B cell (primary cell): ENCODE results near the gene CRB1. TPM values are rescaled to one million over a fixed set of nuclear protein-coding genes. Genes with fewer than 3 reads are reported as not detected.

Experiments
- ATAC-seq: fragments of 200-7000 bp; cut with Tn5 transposase; one replicate; pipeline ENCODE4 v1.10.0; 2021; ENCODE audit warnings: low read depth, mild to moderate bottlenecking, moderate number of reproducible peaks, moderate library complexity
- CTCF ChIA-PET: fragments of 350-600 bp; sonication (Branson Sonifier 250); formaldehyde crosslinking; loops from one replicate; lab custom pipeline; 2021; ENCODE audit warnings: antibody characterized with exemption, inconsistent platforms; lab: Charles Lee
- POLR2A ChIA-PET: fragments of 350-600 bp; sonication (Branson Sonifier 250); formaldehyde crosslinking; loops from one replicate; lab custom pipeline; 2021; ENCODE audit warnings: antibody characterized with exemption; lab: Charles Lee
- DNase-seq: peaks from one replicate; pipeline ENCODE4 v3.0.0; 2013
- H2AFZ ChIP-seq: 2 replicates; pipeline ENCODE4 v1.6.1; 2012; ENCODE audit warnings: mild to moderate bottlenecking, low read depth, low read length; ENCODE audit not compliant: insufficient read depth, poor library complexity, severe bottlenecking
- H3K27ac ChIP-seq, 2 donors: 1 replicate in 1 of 2; 2 replicates in 1 of 2; pipeline ENCODE4 v1.5.1; 2012 to 2013; ENCODE audit warnings: low read length in 2 of 2, mild to moderate bottlenecking in 2 of 2, moderate library complexity in 1 of 2
- H3K27me3 ChIP-seq, 4 experiments: fragments of 200-600 bp in 1 of 4; sonication (generic) in 1 of 4; replicated peaks in 1 of 4; 1 replicate in 2 of 4; 2 replicates in 2 of 4; pipeline versions ENCODE4 v1.6.1 to v1.7.0; 2013 to 2016; ENCODE audit warnings: low read length in 3 of 4, mild to moderate bottlenecking in 2 of 4, mixed read lengths in 1 of 4, moderate library complexity in 1 of 4; ENCODE audit not compliant: insufficient read depth in 4 of 4, control insufficient read depth in 3 of 4; ENCODE audit errors: control extremely low read depth in 1 of 4
- H3K36me3 ChIP-seq, 2 experiments: replicated peaks in 1 of 2; 1 replicate in 1 of 2; 2 replicates in 1 of 2; pipeline versions ENCODE4 v1.6.1 to v1.7.1; 2013; ENCODE audit warnings: low read length in 1 of 2; ENCODE audit not compliant: insufficient read depth in 2 of 2, control insufficient read depth in 1 of 2; ENCODE audit errors: control extremely low read depth in 1 of 2, extremely low read depth in 1 of 2
- H3K4me1 ChIP-seq, 2 donors: fragments of 200-600 bp in 1 of 2; sonication (generic) in 1 of 2; 1 replicate in 1 of 2; 2 replicates in 1 of 2; pipeline versions ENCODE4 v1.5.1 to v1.6.1; 2013 to 2017; ENCODE audit warnings: low read length in 2 of 2; ENCODE audit not compliant: control insufficient read depth in 2 of 2, insufficient read depth in 2 of 2
- H3K4me2 ChIP-seq: replicated peaks from 2 replicates; pipeline ENCODE3; 2012; ENCODE audit warnings: mild to moderate bottlenecking, low read depth, low read length; ENCODE audit not compliant: poor library complexity, severe bottlenecking
- H3K4me3 ChIP-seq, 5 experiments: fragments of 200-600 bp in 1 of 5; sonication (generic) in 1 of 5; 1 replicate in 3 of 5; 2 replicates in 2 of 5; pipeline versions ENCODE4 v1.5.1 to v1.7.0; 2011 to 2016; ENCODE audit warnings: low read length in 4 of 5, mild to moderate bottlenecking in 4 of 5, low read depth in 2 of 5, control low read depth in 1 of 5, moderate library complexity in 1 of 5; ENCODE audit not compliant: insufficient read depth in 1 of 5; ENCODE audit errors: control extremely low read depth in 1 of 5, extremely low read depth in 1 of 5
- H3K79me2 ChIP-seq: fragments of 200-600 bp; sonication (generic); one replicate; pipeline ENCODE4 v1.6.0; 2016; ENCODE audit warnings: low read length; ENCODE audit not compliant: control insufficient read depth, insufficient read depth
- H3K9ac ChIP-seq: fragments of 200-600 bp; sonication (generic); 2 replicates; pipeline ENCODE4 v1.6.1; 2017; ENCODE audit warnings: mild to moderate bottlenecking, low read length, moderate library complexity
- H3K9me3 ChIP-seq, 3 donors: one replicate each; pipeline versions ENCODE4 v1.6.1 to v1.7.1; 2013; ENCODE audit warnings: low read length in 2 of 3; ENCODE audit not compliant: control insufficient read depth in 2 of 3, insufficient read depth in 1 of 3; ENCODE audit errors: control extremely low read depth in 1 of 3
- H4K20me1 ChIP-seq: 2 replicates; pipeline ENCODE4 v1.6.0; 2012; ENCODE audit warnings: mild to moderate bottlenecking, low read length; ENCODE audit not compliant: insufficient read depth, control insufficient read depth, poor library complexity, severe bottlenecking
- H3K27ac Mint-ChIP-seq: one replicate; pipeline ENCODE4 v1.8.0; 2021; ENCODE audit warnings: mixed read lengths
- H3K27me3 Mint-ChIP-seq: one replicate; pipeline ENCODE4 v1.8.0; 2021; ENCODE audit warnings: mixed read lengths
- H3K4me1 Mint-ChIP-seq: one replicate; pipeline ENCODE4 v1.8.0; 2021; ENCODE audit warnings: mixed read lengths
- H3K4me3 Mint-ChIP-seq: one replicate; pipeline ENCODE4 v1.8.0; 2021; ENCODE audit warnings: mixed read lengths
- H3K9me3 Mint-ChIP-seq: one replicate; pipeline ENCODE4 v1.8.0; 2022; ENCODE audit warnings: mixed read lengths; ENCODE audit not compliant: insufficient read depth
- EZH2 ChIP-seq: IDR thresholded peaks from 2 replicates; pipeline ENCODE4 v1.6.1; 2012; ENCODE audit warnings: borderline replicate concordance, low read depth, mild to moderate bottlenecking, moderate library complexity, low read length; ENCODE audit not compliant: insufficient read depth, poor library complexity, severe bottlenecking
- WGBS: methylation state at CpG from one replicate; pipeline ENCODE4 v1.1.5; 2013; ENCODE audit warnings: missing lambda C conversion rate; ENCODE audit not compliant: insufficient coverage; 5-methylcytosine and 5-hydroxymethylcytosine counted together
- intact Hi-C: fragments of 100-400 bp; cut with micrococcal nuclease; formaldehyde crosslinking; loops from one replicate; pipeline ENCODE4 v1.10.0; 2022
- polyA plus RNA-seq: library from polyadenylated mRNA; depleted of rRNA; stranded (reverse); fragments of >200 nt; gene quantifications from 2 replicates; pipeline ENCODE4 v1.2.3, GENCODE V29; 2012
- total RNA-seq, 2 donors: library from RNA; stranded (reverse); fragments of 120-200 nt in 1 of 2; gene quantifications; 1 replicate in 1 of 2; 2 replicates in 1 of 2; pipeline versions ENCODE4 v1.2.3 to v1.2.4, GENCODE V29; 2013 to 2022
- TF ChIP-seq, protein P1 (sequence below): fragments of 200-600 bp; IDR thresholded peaks from one replicate; pipeline ENCODE4 v1.8.0; 2022; ENCODE audit warnings: antibody characterized with exemption, mild to moderate bottlenecking

Gene CRB1
- total and polyA plus RNA-seq, 2 donors (not counting 1 experiment from before 2014, with no cell fraction given): 0.15 TPM; not detected in 1

- Histone ChIP-seq H3K9ac (no peak overlapping the region), H3K4me3 (no peak overlapping the region), H3K36me3 (no peaks in the 10 kb centered on the region), H3K4me2 (no peak overlapping the region), H3K27me3 (no peaks in the 10 kb centered on the region), H3K4me1 (no peaks in the 10 kb centered on the region), H3K9me3 (no peaks in the 10 kb centered on the region), H4K20me1 (no peaks in the 10 kb centered on the region), H3K79me2 (no peaks in the 10 kb centered on the region), H3K27ac (no peak overlapping the region), H2AFZ (no peak overlapping the region)
- H3K4me3 Mint-ChIP-seq: no peak overlapping the region
- no peak for TF ChIP-seq EZH2
- TF ChIP-seq, protein P1, sequence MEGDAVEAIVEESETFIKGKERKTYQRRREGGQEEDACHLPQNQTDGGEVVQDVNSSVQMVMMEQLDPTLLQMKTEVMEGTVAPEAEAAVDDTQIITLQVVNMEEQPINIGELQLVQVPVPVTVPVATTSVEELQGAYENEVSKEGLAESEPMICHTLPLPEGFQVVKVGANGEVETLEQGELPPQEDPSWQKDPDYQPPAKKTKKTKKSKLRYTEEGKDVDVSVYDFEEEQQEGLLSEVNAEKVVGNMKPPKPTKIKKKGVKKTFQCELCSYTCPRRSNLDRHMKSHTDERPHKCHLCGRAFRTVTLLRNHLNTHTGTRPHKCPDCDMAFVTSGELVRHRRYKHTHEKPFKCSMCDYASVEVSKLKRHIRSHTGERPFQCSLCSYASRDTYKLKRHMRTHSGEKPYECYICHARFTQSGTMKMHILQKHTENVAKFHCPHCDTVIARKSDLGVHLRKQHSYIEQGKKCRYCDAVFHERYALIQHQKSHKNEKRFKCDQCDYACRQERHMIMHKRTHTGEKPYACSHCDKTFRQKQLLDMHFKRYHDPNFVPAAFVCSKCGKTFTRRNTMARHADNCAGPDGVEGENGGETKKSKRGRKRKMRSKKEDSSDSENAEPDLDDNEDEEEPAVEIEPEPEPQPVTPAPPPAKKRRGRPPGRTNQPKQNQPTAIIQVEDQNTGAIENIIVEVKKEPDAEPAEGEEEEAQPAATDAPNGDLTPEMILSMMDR: no peak
- H3K27me3 Mint-ChIP-seq: no peaks in the 10 kb centered on the region
- no CpG with 5 or more reads among the region's 2 CpGs for WGBS
- DNase-seq: no peak
- no peak for ATAC-seq
- no peaks in the 10 kb centered on the region for H3K4me1 Mint-ChIP-seq
- POLR2A ChIA-PET: no interaction called here
- CTCF ChIA-PET: interaction anchor here (0.8 kb wide), 1 partner anchor 106 kb away, joined by 3 read pairs; no protein-coding TSS in a partner anchor
- no peaks in the 10 kb centered on the region for H3K9me3 Mint-ChIP-seq
- intact Hi-C loops: no loop called here
- no peak overlapping the region for H3K27ac Mint-ChIP-seq
Measured at GRCh38 chr1:197250616-197251015, 17.4 kb upstream of the CRB1 start.

DNA sequence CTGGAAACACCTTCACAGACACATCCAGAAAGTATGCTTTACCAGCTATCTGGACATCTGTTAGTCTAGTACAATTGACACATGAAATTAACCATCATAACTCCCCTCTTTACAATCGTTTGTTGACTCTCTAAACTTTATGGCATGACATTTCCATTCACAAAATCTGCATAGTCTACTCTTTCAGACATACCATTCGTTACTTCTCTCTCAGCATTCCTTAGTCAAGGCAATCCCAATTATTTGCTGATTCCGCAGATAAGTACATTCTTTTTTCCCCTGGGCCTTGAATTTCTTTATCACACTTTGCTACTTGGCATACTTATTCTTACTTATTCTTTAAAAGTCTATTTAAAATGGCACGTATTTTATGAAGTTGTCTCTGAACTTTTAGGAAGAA is 15.1 kb upstream of the CRB1 start:
- CTCF ChIA-PET: no interaction called here
- no peaks in the 10 kb centered on the region for H3K27me3 Mint-ChIP-seq
- H3K9ac ChIP-seq: no peak overlapping the region

More for the DNA sequence above, 15.1 kb upstream of the CRB1 start:
- TF ChIP-seq EZH2: no peak
- TF ChIP-seq, protein P1: no peak
- Histone ChIP-seq H2AFZ (no peak overlapping the region), H3K9me3 (no peaks in the 10 kb centered on the region), H4K20me1 (no peaks in the 10 kb centered on the region), H3K4me2 (no peak overlapping the region), H3K36me3 (no peaks in the 10 kb centered on the region), H3K27me3 (no peaks in the 10 kb centered on the region), H3K79me2 (no peaks in the 10 kb centered on the region), H3K4me1 (no peaks in the 10 kb centered on the region), H3K27ac (no peak overlapping the region), H3K4me3 (no peak overlapping the region)
- no peak overlapping the region for H3K4me3 Mint-ChIP-seq
- no peak for ATAC-seq
- DNase-seq: no peak
- H3K9me3 Mint-ChIP-seq: no peaks in the 10 kb centered on the region
- POLR2A ChIA-PET: no interaction called here
- no peak overlapping the region for H3K27ac Mint-ChIP-seq
- WGBS: 76% methylated on average over 2 of the region's 4 CpGs
- no peaks in the 10 kb centered on the region for H3K4me1 Mint-ChIP-seq
- intact Hi-C loops: no loop called here
